GM19025 (cell line): ENCODE data around the gene WDR54.

Source experiments
- ATAC-seq: cut with Tn5 transposase; IDR thresholded peaks from one replicate; pipeline ENCODE4 v1.9.1; 2021; ENCODE audit warnings: mild to moderate bottlenecking, low read depth, moderate library complexity; ENCODE audit not compliant: unreplicated experiment

Gene WDR54

DNA sequence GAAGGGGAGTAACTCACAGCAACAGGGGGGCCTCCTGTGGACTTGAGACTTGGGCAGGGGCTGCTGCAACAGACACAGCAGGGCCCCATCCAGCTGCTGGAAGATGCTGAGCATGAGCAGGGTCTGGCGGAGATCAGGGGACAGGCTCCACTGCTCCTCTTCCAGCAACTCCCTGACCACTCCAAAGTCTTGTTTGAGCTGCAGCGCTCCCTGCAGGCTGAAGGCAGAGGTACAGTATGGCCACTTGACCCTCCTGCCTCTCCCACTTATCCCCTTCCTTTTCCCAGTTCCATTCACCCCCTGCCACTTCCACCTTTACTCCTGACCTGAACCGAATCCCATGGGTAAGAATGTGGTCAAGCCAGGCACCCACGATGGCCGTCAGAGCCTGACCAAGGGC lies 53.4 kb downstream of the WDR54 start:
- ATAC-seq = no peak
